ENCODE data around the gene FANCD2.
"Not testable (repeated sequence)": the region's sequence is repeated elsewhere in the genome, so short reads cannot be mapped to it uniquely, and the experiment has no call there.

FANCD2 gene

DNA sequence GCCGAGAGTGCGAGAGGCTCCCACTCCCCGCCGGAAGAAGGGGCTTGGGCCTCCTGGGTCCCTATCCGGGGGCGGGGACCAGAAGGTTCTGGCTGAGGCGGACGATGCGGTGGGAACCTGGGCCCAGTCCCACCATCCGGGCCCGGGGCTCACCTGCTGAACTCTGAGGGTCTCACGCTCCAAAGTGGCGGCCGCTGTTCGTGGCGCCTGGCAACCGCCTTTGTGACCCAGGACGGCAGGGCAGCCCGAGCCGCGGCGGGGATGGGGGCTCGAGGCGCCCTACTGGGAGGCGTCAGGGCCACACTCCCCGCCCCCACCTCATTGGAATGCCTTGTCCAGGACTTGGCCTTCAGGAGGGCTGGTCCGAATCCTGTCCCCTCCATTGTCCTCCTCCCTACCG, 81.9 kb downstream of the FANCD2 start, which contains the start of gene FANCD2OS:
TSS of gene FANCD2OS (minus strand) at position 165 of the 400 bp plus-strand sequence. CDS start 3,481 bp downstream, outside the sequence.
- DNase-seq (ENCODE audit: low read depth in 2 of 2), result no peak

GRCh38 chr3:10115326-10116137, 89.3 kb downstream of the FANCD2 start, which contains the start of gene BRK1:
BRK1 (plus strand) TSS chr3:10115675; CDS start chr3:10115702, 27 bp downstream.
- peak; percentile 87 to 91 for DNase-seq (ENCODE audit: low read depth in 2 of 2)

- peak in 1 of 2 donors; percentile 3 for DNase-seq (ENCODE audit: low read depth in 2 of 2)
Measured at GRCh38 chr3:10116138-10116460, 89.9 kb downstream of the FANCD2 start.

GRCh38 chr3:10116928-10117327, 90.7 kb downstream of the FANCD2 start:
- no peak for DNase-seq (ENCODE audit: low read depth in 2 of 2)

DNA sequence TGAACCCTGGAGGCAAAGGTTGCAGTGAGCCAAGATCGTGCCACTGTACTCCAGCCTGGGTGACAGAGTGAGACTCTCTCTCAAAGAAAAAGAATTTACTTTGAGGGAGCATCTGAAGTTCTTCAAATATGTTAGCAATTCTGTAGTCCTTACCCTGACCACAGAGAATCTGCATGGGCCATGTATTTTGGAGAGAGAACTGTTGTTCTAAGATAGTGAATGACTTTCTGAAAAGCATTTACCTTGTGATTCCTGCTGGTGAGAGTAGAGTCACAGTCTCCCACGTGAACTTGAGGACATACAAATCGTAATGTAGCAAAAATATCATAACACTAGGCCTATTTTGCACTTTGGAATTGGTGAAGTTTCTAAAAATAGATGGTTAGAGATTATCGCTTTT, 93.1 kb downstream of the FANCD2 start:
- no peak for DNase-seq (ENCODE audit: low read depth in 2 of 2)

- DNase-seq (ENCODE audit: low read depth in 2 of 2), result no peak
Measured at GRCh38 chr3:10121064-10121463, 94.8 kb downstream of the FANCD2 start.

- DNase-seq (ENCODE audit: low read depth in 2 of 2), result no peak
Measured at GRCh38 chr3:10122724-10123123, 96.5 kb downstream of the FANCD2 start.

- not testable (repeated sequence) for DNase-seq (ENCODE audit: low read depth in 2 of 2)
Measured at GRCh38 chr3:10135872-10136271, 109.6 kb downstream of the FANCD2 start.

GRCh38 chr3:10136426-10137005, 110.3 kb downstream of the FANCD2 start:
- no peak for DNase-seq (ENCODE audit: low read depth in 2 of 2)

- DNase-seq (ENCODE audit: low read depth in 2 of 2), result no peak
Measured at GRCh38 chr3:10137178-10137577, 110.9 kb downstream of the FANCD2 start.

DNA sequence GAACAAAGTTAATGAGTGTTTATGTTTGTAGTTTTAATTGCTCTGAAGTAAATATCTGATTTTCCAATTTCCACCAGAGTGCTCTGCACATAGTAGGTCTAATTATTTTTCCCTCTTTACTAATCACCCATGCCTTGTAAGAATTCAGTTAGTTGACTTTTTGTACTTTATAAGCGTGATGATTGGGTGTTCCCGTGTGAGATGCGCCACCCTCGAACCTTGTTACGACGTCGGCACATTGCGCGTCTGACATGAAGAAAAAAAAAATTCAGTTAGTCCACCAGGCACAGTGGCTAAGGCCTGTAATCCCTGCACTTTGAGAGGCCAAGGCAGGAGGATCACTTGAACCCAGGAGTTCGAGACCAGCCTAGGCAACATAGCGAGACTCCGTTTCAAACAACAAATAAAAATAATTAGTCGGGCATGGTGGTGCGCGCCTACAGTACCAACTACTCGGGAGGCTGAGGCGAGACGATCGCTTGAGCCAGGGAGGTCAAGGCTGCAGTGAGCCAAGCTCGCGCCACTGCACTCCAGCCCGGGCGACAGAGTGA, 114.8 kb downstream of the FANCD2 start:
- no peak for DNase-seq (ENCODE audit: low read depth in 2 of 2)

DNA sequence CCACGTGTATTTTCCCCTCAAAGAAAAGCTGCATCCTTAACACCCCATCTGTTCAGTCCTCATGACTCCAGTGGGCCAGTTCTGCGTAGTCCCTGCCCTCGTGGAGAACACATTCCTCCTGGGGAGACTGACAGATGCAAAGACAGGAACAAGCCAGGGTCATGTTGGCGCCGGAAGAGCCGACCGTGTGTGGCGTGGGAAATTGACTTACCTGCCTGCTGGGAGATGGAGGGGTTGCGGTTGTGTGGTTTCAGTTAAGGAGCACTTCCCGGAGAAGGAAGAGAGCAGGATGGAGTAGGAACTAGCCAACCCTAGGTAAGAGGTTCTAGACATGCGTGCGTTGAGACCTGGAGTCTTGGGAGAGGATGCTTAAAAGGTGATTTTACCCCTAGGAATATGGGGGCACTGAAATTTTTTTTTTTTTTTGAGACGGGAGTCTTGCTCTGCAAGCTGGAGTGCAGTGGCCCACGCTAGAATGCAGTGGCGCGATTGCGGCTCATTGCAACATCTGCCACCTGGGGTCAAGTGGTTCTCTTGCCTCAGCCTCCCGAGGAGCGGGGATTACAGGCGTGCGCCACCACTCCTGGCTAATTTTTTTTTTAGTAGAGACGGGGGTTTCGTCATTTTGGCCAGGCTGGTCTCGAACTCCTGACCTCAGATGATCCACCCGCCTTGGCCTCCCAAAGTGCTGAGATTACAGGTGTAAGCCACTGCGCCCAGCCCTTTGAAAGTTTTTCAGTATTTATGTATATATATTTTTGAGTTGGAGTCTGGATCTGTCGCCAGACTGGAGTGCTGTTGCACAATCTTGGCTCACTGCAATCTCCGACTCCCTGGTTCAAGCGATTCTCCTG, 116.7 kb downstream of the FANCD2 start:
- DNase-seq (ENCODE audit: low read depth in 2 of 2), result no peak

- no peak for DNase-seq (ENCODE audit: low read depth in 2 of 2)
Measured at GRCh38 chr3:10145685-10146084, 119.4 kb downstream of the FANCD2 start.

DNA sequence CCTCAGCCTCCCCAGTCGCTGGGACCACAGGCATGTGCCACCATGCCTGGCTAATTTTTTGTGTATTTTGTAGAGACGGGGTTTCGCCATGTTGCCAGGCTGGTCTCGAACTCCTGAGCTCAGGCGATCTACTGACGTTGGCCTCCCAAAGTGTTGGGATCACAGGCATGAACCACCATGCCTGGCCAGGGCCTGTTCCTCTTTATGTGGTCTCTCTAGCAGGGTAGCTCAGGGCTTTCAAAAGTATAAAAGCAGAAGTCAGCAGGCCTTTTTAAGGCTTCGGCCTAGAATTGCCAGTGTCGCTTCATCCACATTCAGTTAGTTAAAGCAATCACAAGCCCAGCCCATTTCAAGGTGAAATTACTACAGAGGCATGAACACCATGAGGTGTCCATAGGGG, 123.0 kb downstream of the FANCD2 start:
- no peak for DNase-seq (ENCODE audit: low read depth in 2 of 2)

GRCh38 chr3:10150987-10151386, 124.8 kb downstream of the FANCD2 start:
- DNase-seq (ENCODE audit: low read depth in 2 of 2), result no peak

Measured in stimulated activated CD8-positive, alpha-beta memory T cell treated with anti-CD3 and anti-CD28 coated beads, Interleukin-15, amount 100 ng/mL, for 4 hours (primary cell).